Esophagus squamous epithelium (tissue), 5 donors: ENCODE measurements around the gene ATP10D. TPM values are rescaled to one million over a fixed set of nuclear protein-coding genes. Genes with fewer than 3 reads are reported as not detected.
"Not testable (repeated sequence)": the region's sequence is repeated elsewhere in the genome, so short reads cannot be mapped to it uniquely, and the experiment has no call there.

Source experiments
- DNase-seq: peaks from one replicate; lab custom pipeline; 2025; lab: John Stamatoyannopoulos, UW
- H3K27ac ChIP-seq, 4 donors: fragments of 200-600 bp; sonication (generic); one replicate each; pipeline ENCODE4 v1.5.1; 2016 to 2019; ENCODE audit warnings: mild to moderate bottlenecking in 1 of 4
- H3K27me3 ChIP-seq, 4 donors: fragments of 200-600 bp; sonication (generic); 1 replicate in 3 of 4; 2 replicates in 1 of 4; pipeline versions ENCODE4 v1.5.1 to v1.6.0; 2017 to 2021; ENCODE audit warnings: antibody characterized with exemption in 1 of 4
- H3K36me3 ChIP-seq, 3 donors: fragments of 200-600 bp; sonication (generic); one replicate each; pipeline ENCODE4 v1.5.1; 2016 to 2019
- H3K4me1 ChIP-seq, 3 donors: fragments of 200-600 bp; sonication (generic); one replicate each; pipeline ENCODE4 v1.5.1; 2017 to 2019
- H3K4me3 ChIP-seq, 4 donors: fragments of 200-600 bp; sonication (generic); 1 replicate in 3 of 4; 2 replicates in 1 of 4; pipeline ENCODE4 v1.5.1; 2016 to 2019; ENCODE audit warnings: mild to moderate bottlenecking in 2 of 4, moderate library complexity in 1 of 4
- H3K9me3 ChIP-seq, 3 donors: fragments of 200-600 bp; sonication (generic); one replicate each; pipeline ENCODE4 v1.5.1; 2016 to 2019
- CTCF ChIP-seq, 6 experiments: fragments of 450-650 bp in 4 of 6; fragments of 200-600 bp in 2 of 6; sonication (generic) in 2 of 6; IDR thresholded peaks; one replicate each; pipeline ENCODE4 v1.5.1; 2016 to 2019; ENCODE audit warnings: antibody characterized with exemption in 6 of 6, mild to moderate bottlenecking in 4 of 6, moderate library complexity in 4 of 6
- POLR2A ChIP-seq, 4 donors: fragments of 450-650 bp; IDR thresholded peaks; one replicate each; pipeline ENCODE4 v1.6.1; 2017; ENCODE audit warnings: antibody characterized with exemption in 4 of 4, mild to moderate bottlenecking in 4 of 4, moderate library complexity in 3 of 4
- WGBS, 2 donors: methylation state at CpG; one replicate each; pipeline ENCODE4 v1.1.5; 2018; 5-methylcytosine and 5-hydroxymethylcytosine counted together
- intact Hi-C: fragments of 100-400 bp; cut with DNase I; formaldehyde crosslinking; loops from one replicate; pipeline ENCODE4 v1.15.0; 2022
- total RNA-seq, 4 donors: library from RNA; depleted of rRNA; stranded (reverse); fragments of >200 nt; gene quantifications; one replicate each; pipeline ENCODE4 v1.1.0, GENCODE V29; 2016
- donor health status: DM: yes; HTN: yes; CAD: no.

ATP10D gene
- total RNA-seq, 4 donors from 2014 or later, result 18.6 to 31.5 (median 27.8) TPM

- Histone ChIP-seq H3K9me3 (no peaks in the 10 kb centered on the region), H3K36me3 (no peaks in the 10 kb centered on the region), H3K27ac (peak overlapping the region; percentile 88 to 95 (median 91)), H3K27me3 (no peaks in the 10 kb centered on the region), H3K4me3 (peak overlapping the region in 2 of 4 donors; percentile 74 to 76), H3K4me1 (peaks cover 10 to 62% (median 14%) of the 10 kb centered on the region in 3 donors)
- intact Hi-C loops, result no loop called here
- TF ChIP-seq CTCF (IDR thresholded peaks at IDR 0.05) (no peak), POLR2A (IDR thresholded peaks at IDR 0.05) (no peak)
- 30 to 31% methylated on average over 2 to 3 of the region's 3 CpGs for WGBS, 2 donors
- no peak for DNase-seq
Observed at GRCh38 chr4:47484168-47484567, 907 bp upstream of the ATP10D start.

- Histone ChIP-seq H3K27me3 (no peaks in the 10 kb centered on the region), H3K9me3 (no peaks in the 10 kb centered on the region), H3K4me1 (peaks cover 10 to 74% (median 14%) of the 10 kb centered on the region in 3 donors), H3K4me3 (peak overlapping the region; percentile 49 to 76 (median 66)), H3K27ac (peak overlapping the region; percentile 88 to 95 (median 91)), H3K36me3 (no peaks in the 10 kb centered on the region)
- TF ChIP-seq CTCF (IDR thresholded peaks at IDR 0.05), result no peak
- no peak for TF ChIP-seq POLR2A (IDR thresholded peaks at IDR 0.05)
- DNase-seq, result no peak
- intact Hi-C loops, result no loop called here
- 1 to 2% methylated on average over 11 to 14 of the region's 14 CpGs for WGBS, 2 donors
Observed at GRCh38 chr4:47485768-47486167, 693 bp downstream of the ATP10D start.

GRCh38 chr4:47486231-47486673 is 1.2 kb downstream of the ATP10D start:
- peak overlapping the region; percentile 49 to 76 (median 66) for H3K4me3 ChIP-seq
- peak overlapping the region; percentile 88 to 95 (median 91) for H3K27ac ChIP-seq
- peaks cover 13 to 79% (median 14%) of the 10 kb centered on the region in 3 donors for H3K4me1 ChIP-seq
- TF ChIP-seq POLR2A (IDR thresholded peaks at IDR 0.05) (no peak), CTCF (IDR thresholded peaks at IDR 0.05) (no peak)
- DNase-seq, result no peak
- no peaks in the 10 kb centered on the region for H3K36me3 ChIP-seq
- no peaks in the 10 kb centered on the region for H3K27me3 ChIP-seq
- intact Hi-C loops, result no loop called here
- 23 to 30% methylated on average over 5 of the region's 5 CpGs for WGBS, 2 donors
- no peaks in the 10 kb centered on the region for H3K9me3 ChIP-seq

GRCh38 chr4:47486727-47487126 is 1.7 kb downstream of the ATP10D start:
- DNase-seq, H3K9me3 ChIP-seq, H3K27me3 ChIP-seq, H3K36me3 ChIP-seq, intact Hi-C loops: not testable (repeated sequence)
- peak overlapping the region; percentile 49 to 76 (median 66) for H3K4me3 ChIP-seq
- WGBS, 2 donors, result 63 to 92% methylated on average over 9 of the region's 9 CpGs
- peaks cover 13 to 79% (median 14%) of the 10 kb centered on the region in 3 donors for H3K4me1 ChIP-seq
- peak overlapping the region in 2 of 4 donors; percentile 93 to 95 for H3K27ac ChIP-seq

GRCh38 chr4:47488706-47489105 is 3.6 kb downstream of the ATP10D start:
- Histone ChIP-seq H3K4me1 (peaks cover 6 to 75% (median 10%) of the 10 kb centered on the region in 3 donors), H3K27ac (no peak overlapping the region)

More at GRCh38 chr4:47488706-47489105, 3.6 kb downstream of the ATP10D start:
- intact Hi-C loops, result no loop called here
- Histone ChIP-seq H3K36me3 (no peaks in the 10 kb centered on the region), H3K4me3 (no peak overlapping the region), H3K9me3 (no peaks in the 10 kb centered on the region), H3K27me3 (no peaks in the 10 kb centered on the region)
- no peak for DNase-seq
- 53 to 56% methylated on average over 3 of the region's 3 CpGs for WGBS, 2 donors
- TF ChIP-seq POLR2A (IDR thresholded peaks at IDR 0.05), result no peak
- no peak for TF ChIP-seq CTCF (IDR thresholded peaks at IDR 0.05)
